WTC11 (cell line): ENCODE data around the gene KRTCAP2. TPM values are rescaled to one million over a fixed set of nuclear protein-coding genes. Genes with fewer than 3 reads are reported as not detected.

Source experiments
- ATAC-seq: fragments of 200-7000 bp; cut with Tn5 transposase; 2 replicates; pipeline ENCODE4 v1.10.0; 2021; ENCODE audit warnings: mild to moderate bottlenecking, moderate library complexity
- CTCF ChIA-PET: fragments of 300-600 bp; sonication (Branson Sonifier 250); formaldehyde crosslinking; loops from one replicate; lab custom pipeline; 2021; ENCODE audit warnings: antibody characterized with exemption; lab: Charles Lee
- POLR2A ChIA-PET: fragments of 350-600 bp; sonication (Branson Sonifier 250); formaldehyde crosslinking; loops from one replicate; lab custom pipeline; 2021; ENCODE audit warnings: antibody characterized with exemption; lab: Charles Lee
- DNase-seq: peaks from one replicate; pipeline ENCODE4 v3.0.0; 2021; ENCODE audit warnings: low spot score
- H3K27ac Mint-ChIP-seq: 2 replicates; pipeline ENCODE4 v1.8.0; 2021; ENCODE audit warnings: mixed read lengths
- H3K27me3 Mint-ChIP-seq: 2 replicates; pipeline ENCODE4 v1.8.0; 2021; ENCODE audit warnings: low read depth, mild to moderate bottlenecking, moderate library complexity, mixed read lengths
- H3K36me3 Mint-ChIP-seq: 2 replicates; pipeline ENCODE4 v1.8.0; 2021; ENCODE audit warnings: mixed read lengths
- H3K4me1 Mint-ChIP-seq: 2 replicates; pipeline ENCODE4 v1.8.0; 2022; ENCODE audit warnings: mixed read lengths
- H3K4me3 Mint-ChIP-seq: 2 replicates; pipeline ENCODE4 v1.8.0; 2021; ENCODE audit warnings: mild to moderate bottlenecking, moderate library complexity, mixed read lengths
- H3K9me3 Mint-ChIP-seq: 2 replicates; pipeline ENCODE4 v1.8.0; 2021; ENCODE audit warnings: mixed read lengths
- ATF2 ChIP-seq: sonication (generic); formaldehyde crosslinking; IDR thresholded peaks from 2 replicates; pipeline ENCODE4 v1.8.1; 2022; ENCODE audit warnings: low read depth, missing genetic modification reagents, borderline replicate concordance
- ATF6 ChIP-seq: sonication (generic); formaldehyde crosslinking; IDR thresholded peaks from 2 replicates; pipeline ENCODE4 v1.8.1; 2023; ENCODE audit warnings: mild to moderate bottlenecking, missing genetic modification reagents
- CREB1 ChIP-seq: sonication (generic); formaldehyde crosslinking; IDR thresholded peaks from 2 replicates; pipeline ENCODE4 v1.8.0; 2023; ENCODE audit warnings: mild to moderate bottlenecking, missing genetic modification reagents
- CREM ChIP-seq: sonication (generic); formaldehyde crosslinking; IDR thresholded peaks from 2 replicates; pipeline ENCODE4 v1.8.1; 2022; ENCODE audit warnings: mild to moderate bottlenecking, missing genetic modification reagents, moderate library complexity
- CTCF ChIP-seq: fragments of 200-600 bp; IDR thresholded peaks from 2 replicates; pipeline ENCODE4 v1.8.0; 2022; ENCODE audit warnings: antibody characterized with exemption
- EMX1 ChIP-seq: fragments of 250-450 bp; sonication (Bioruptor Pico); IDR thresholded peaks from 2 replicates; pipeline ENCODE4 v1.8.0; 2021; ENCODE audit warnings: mild to moderate bottlenecking
- ERG ChIP-seq: fragments of 250-450 bp; sonication (Bioruptor Pico); IDR thresholded peaks from 2 replicates; pipeline ENCODE4 v1.8.0; 2021; ENCODE audit warnings: mild to moderate bottlenecking
- ETV6 ChIP-seq: sonication (generic); formaldehyde crosslinking; IDR thresholded peaks from 2 replicates; pipeline ENCODE4 v1.8.1; 2022; ENCODE audit warnings: mild to moderate bottlenecking, missing genetic modification reagents
- FOXP1 ChIP-seq: sonication (generic); formaldehyde crosslinking; IDR thresholded peaks from 2 replicates; pipeline ENCODE4 v1.8.0; 2022; ENCODE audit warnings: missing genetic modification reagents, mild to moderate bottlenecking, moderate library complexity, borderline replicate concordance
- IRF1 ChIP-seq: sonication (generic); formaldehyde crosslinking; IDR thresholded peaks from 2 replicates; pipeline ENCODE4 v1.8.0; 2023; ENCODE audit warnings: missing genetic modification reagents
- JUN ChIP-seq: sonication (generic); formaldehyde crosslinking; IDR thresholded peaks from 2 replicates; pipeline ENCODE4 v1.8.0; 2023; ENCODE audit warnings: mild to moderate bottlenecking, missing genetic modification reagents
- MLX ChIP-seq: sonication (generic); formaldehyde crosslinking; IDR thresholded peaks from 2 replicates; pipeline ENCODE4 v1.8.1; 2023; ENCODE audit warnings: mild to moderate bottlenecking, missing genetic modification reagents, moderate library complexity
- NFYB ChIP-seq: sonication (generic); formaldehyde crosslinking; conservative IDR thresholded peaks from 2 replicates; pipeline ENCODE4 v1.8.0; 2022; ENCODE audit warnings: low read depth, missing genetic modification reagents
- NR2C2 ChIP-seq: sonication (generic); formaldehyde crosslinking; IDR thresholded peaks from 2 replicates; pipeline ENCODE4 v1.8.0; 2022; ENCODE audit warnings: mild to moderate bottlenecking, missing genetic modification reagents
- NR3C1 ChIP-seq: sonication (generic); formaldehyde crosslinking; conservative IDR thresholded peaks from 2 replicates; pipeline ENCODE4 v1.8.1; 2023; ENCODE audit warnings: low read depth, mild to moderate bottlenecking, missing genetic modification reagents
- PREB ChIP-seq: sonication (generic); formaldehyde crosslinking; IDR thresholded peaks from 2 replicates; pipeline ENCODE4 v1.8.1; 2022; ENCODE audit warnings: mild to moderate bottlenecking, missing genetic modification reagents, moderate library complexity, borderline replicate concordance
- SMAD4 ChIP-seq: sonication (generic); formaldehyde crosslinking; IDR thresholded peaks from 2 replicates; pipeline ENCODE4 v1.8.0; 2022; ENCODE audit warnings: mild to moderate bottlenecking, missing genetic modification reagents
- TP53 ChIP-seq: sonication (generic); formaldehyde crosslinking; IDR thresholded peaks from 2 replicates; pipeline ENCODE4 v1.8.1; 2023; ENCODE audit warnings: mild to moderate bottlenecking, missing genetic modification reagents
- ZBTB43 ChIP-seq: sonication (generic); formaldehyde crosslinking; IDR thresholded peaks from 2 replicates; pipeline ENCODE4 v1.8.1; 2023; ENCODE audit warnings: mild to moderate bottlenecking, missing genetic modification reagents
- ZNF263 ChIP-seq: sonication (generic); formaldehyde crosslinking; IDR thresholded peaks from 2 replicates; pipeline ENCODE4 v1.8.1; 2022; ENCODE audit warnings: low read depth, mild to moderate bottlenecking, moderate library complexity, missing genetic modification reagents
- total RNA-seq: library from RNA; stranded (reverse); gene quantifications from 3 replicates; pipeline ENCODE4 v1.2.3, GENCODE V29; 2021

The KRTCAP2 gene
- total RNA-seq, 1 experiment from 2014 or later, result 104 TPM

GRCh38 chr1:155125946-155126555 is 47.1 kb downstream of the KRTCAP2 start (continued):
- TF ChIP-seq MLX (CRISPR knock-in tag), result no peak
- TF ChIP-seq IRF1, result 0 out of 2 replicates have a peak, but pooled peaks have one; percentile 64
- no peak for TF ChIP-seq SMAD4 (CRISPR knock-in tag)
- peak; percentile 85 for TF ChIP-seq FOXP1 (CRISPR knock-in tag)
- peak; percentile 48; the same call in 1 of the 2 replicates for TF ChIP-seq CREM (CRISPR knock-in tag)
- peak; percentile 49; the same call in 1 of the 2 replicates for TF ChIP-seq JUN (CRISPR knock-in tag)
- TF ChIP-seq PREB (CRISPR knock-in tag), result no peak
- TF ChIP-seq ETV6, result peak; percentile 68; the same call in 1 of the 2 replicates
- no peak for TF ChIP-seq ATF2
- no peak for TF ChIP-seq CTCF
- no peak for TF ChIP-seq CREB1
- peak; percentile 89 for TF ChIP-seq ZBTB43 (CRISPR knock-in tag)
- TF ChIP-seq ATF6, result no peak
- TF ChIP-seq NR2C2 (CRISPR knock-in tag), result no peak

GRCh38 chr1:155125511-155125945 is 47.6 kb downstream of the KRTCAP2 start:
- CTCF ChIA-PET, result interaction anchor here (0.6 to 12.9 kb wide), 14 partner anchors 10 to 566 kb away, joined by 3 to 164 read pairs (median 6); partner anchors contain the start of genes ADAM15, KRTCAP2, SLC50A1 and TRIM46
- DNase-seq, result peak; percentile 41
- no peak for TF ChIP-seq NR3C1 (CRISPR knock-in tag)
- TF ChIP-seq TP53 (CRISPR knock-in tag), result no peak
- no peak for TF ChIP-seq ZNF263 (CRISPR knock-in tag)
- no peak for TF ChIP-seq IRF1
- no peak for TF ChIP-seq ETV6
- no peak for TF ChIP-seq CREM (CRISPR knock-in tag)
- no peak for TF ChIP-seq NFYB
- no peak for TF ChIP-seq ERG (CRISPR knock-in tag)
- TF ChIP-seq EMX1, result no peak
- TF ChIP-seq, all 79 proteins: peak for 0
- Mint-ChIP-seq H3K4me1 (peaks cover 48% of the 10 kb centered on the region), H3K9me3 (no peaks in the 10 kb centered on the region), H3K36me3 (no peaks in the 10 kb centered on the region), H3K4me3 (peak overlapping the region; percentile 61), H3K27ac (no peak overlapping the region), H3K27me3 (peaks cover 62% of the 10 kb centered on the region)
- POLR2A ChIA-PET, result interaction anchor here (1.4 to 1.6 kb wide), 3 partner anchors 10 to 47 kb away, joined by 4 to 5 read pairs (median 5); partner anchors contain the start of genes KRTCAP2 and SLC50A1
- no peak for ATAC-seq
